Kidney epithelial cell (primary cell): ENCODE measurements around the gene MMP7. TPM values are rescaled to one million over a fixed set of nuclear protein-coding genes. Genes with fewer than 3 reads are reported as not detected.

ENCODE experiments used
- DNase-seq: peaks from one replicate; pipeline ENCODE4 v3.0.0-alpha.2; 2010; ENCODE audit warnings: low read depth
- H3K27me3 ChIP-seq: 2 replicates; pipeline ENCODE4 v1.6.0; 2011; ENCODE audit warnings: low read length; ENCODE audit not compliant: control insufficient read depth, insufficient read depth
- H3K36me3 ChIP-seq: 2 replicates; pipeline ENCODE4 v1.5.1; 2011; ENCODE audit warnings: low read length; ENCODE audit not compliant: control insufficient read depth, insufficient read depth
- H3K4me3 ChIP-seq: 2 replicates; pipeline ENCODE4 v1.5.1; 2011; ENCODE audit warnings: low read depth, mild to moderate bottlenecking, control low read depth, low read length
- CTCF ChIP-seq: IDR thresholded peaks from 2 replicates; pipeline ENCODE4 v1.5.1; 2011; ENCODE audit warnings: mild to moderate bottlenecking, moderate library complexity, low read length, control low read depth, inconsistent platforms; ENCODE audit not compliant: insufficient read depth, poor library complexity, severe bottlenecking
- total RNA-seq: library from RNA; depleted of rRNA; stranded (reverse); fragments of >200 nt; gene quantifications from 2 replicates; pipeline ENCODE4 v1.2.3, GENCODE V29; 2015

The MMP7 gene
- total RNA-seq, 1 donor from 2014 or later, result 312 TPM

DNA sequence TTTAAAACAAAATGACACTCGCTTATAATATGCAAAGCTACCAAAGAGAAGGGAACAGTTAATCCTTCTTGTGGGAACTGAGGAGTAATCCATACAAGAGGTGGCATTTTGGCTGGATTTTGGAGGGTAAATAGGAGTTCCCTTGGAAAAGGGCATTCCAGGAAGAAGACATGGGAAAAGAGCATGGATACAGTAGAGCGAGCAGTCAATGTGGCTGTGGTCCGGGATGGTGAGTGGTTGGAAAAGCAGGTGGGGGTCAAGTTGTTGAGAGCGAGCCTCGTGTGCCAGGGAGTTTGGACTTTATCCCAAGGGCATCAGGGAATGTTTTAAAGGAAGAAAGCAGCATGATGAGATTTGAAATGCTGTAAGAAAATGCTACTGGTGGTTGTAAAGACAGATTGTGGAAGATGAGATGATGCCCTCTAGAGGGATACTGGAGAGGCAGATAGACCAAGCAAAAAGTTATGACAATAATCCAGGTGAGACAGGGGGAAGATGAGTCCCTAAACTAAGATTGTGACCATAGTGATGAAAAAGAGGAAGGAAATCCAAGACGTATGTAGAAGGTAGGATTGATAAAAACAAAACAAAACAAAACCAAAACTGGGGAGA lies 3.8 kb upstream of the MMP7 start:
- peak; percentile 13 for TF ChIP-seq CTCF
- Histone ChIP-seq H3K36me3 (no peaks in the 10 kb centered on the region), H3K27me3 (no peaks in the 10 kb centered on the region), H3K4me3 (no peak overlapping the region)
- no peak for DNase-seq

DNA sequence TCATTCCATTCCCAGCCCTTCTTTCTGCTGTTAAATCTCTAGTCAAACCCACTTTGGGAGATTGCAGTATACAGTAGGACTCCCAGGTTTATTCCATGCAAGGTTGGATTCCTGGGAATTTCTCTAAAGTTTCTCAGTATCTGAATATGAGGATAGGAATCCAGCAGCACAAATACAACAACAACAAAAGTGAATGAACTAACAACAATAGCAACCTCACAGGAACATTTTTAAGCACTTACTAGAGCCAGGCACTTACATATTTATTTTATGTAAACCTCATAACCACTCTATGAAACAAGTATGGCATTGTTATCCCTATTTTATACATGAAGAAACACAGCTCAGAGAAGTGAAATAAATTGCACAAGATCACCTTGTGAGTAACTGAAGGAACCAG lies 1.9 kb downstream of the MMP7 start:
- Histone ChIP-seq H3K27me3 (no peaks in the 10 kb centered on the region), H3K4me3 (peak overlapping the region; percentile 47), H3K36me3 (no peaks in the 10 kb centered on the region)
- no peak for TF ChIP-seq CTCF
- DNase-seq, result no peak

- H3K4me3 ChIP-seq, result no peak overlapping the region
- no peaks in the 10 kb centered on the region for H3K27me3 ChIP-seq
- H3K36me3 ChIP-seq, result no peaks in the 10 kb centered on the region
- TF ChIP-seq CTCF, result no peak
- no peak for DNase-seq
These were observed 2.9 kb downstream of the MMP7 start for GRCh38 chr11:102527684-102528083.

GRCh38 chr11:102527041-102527440 lies 3.5 kb downstream of the MMP7 start:
- TF ChIP-seq CTCF, result no peak
- no peaks in the 10 kb centered on the region for H3K36me3 ChIP-seq
- H3K27me3 ChIP-seq, result no peaks in the 10 kb centered on the region
- H3K4me3 ChIP-seq, result no peak overlapping the region
- no peak for DNase-seq

DNA sequence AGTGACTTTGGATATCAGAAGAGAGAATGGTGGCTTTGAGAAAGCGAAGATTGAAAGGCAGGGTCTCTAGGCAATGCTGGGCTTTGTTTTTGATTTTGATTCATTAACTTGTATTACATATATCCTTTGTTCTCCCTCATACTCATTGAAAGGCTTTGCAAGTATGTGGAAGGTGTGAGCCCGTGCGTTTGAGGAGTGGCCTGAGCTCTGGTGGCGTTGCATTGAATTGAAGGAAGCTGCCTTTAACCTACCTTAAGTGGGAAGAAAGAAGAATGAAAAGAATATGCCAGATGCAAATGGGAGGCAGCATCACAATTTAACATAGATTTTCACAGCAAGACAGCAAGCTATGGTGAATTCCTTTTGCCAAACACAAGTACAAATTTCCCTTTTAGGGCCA lies 6.7 kb downstream of the MMP7 start:
- Histone ChIP-seq H3K27me3 (no peaks in the 10 kb centered on the region), H3K4me3 (no peak overlapping the region), H3K36me3 (no peaks in the 10 kb centered on the region)
- no peak for DNase-seq
- TF ChIP-seq CTCF, result no peak

- TF ChIP-seq CTCF, result no peak
- DNase-seq, result no peak
- no peaks in the 10 kb centered on the region for H3K36me3 ChIP-seq
- H3K4me3 ChIP-seq, result no peak overlapping the region
- H3K27me3 ChIP-seq, result no peaks in the 10 kb centered on the region
These were observed 7.4 kb downstream of the MMP7 start for GRCh38 chr11:102523189-102523570.
